Measurements from ENCODE around the gene TAF3.

The TAF3 gene

GRCh38 chr10:7928536-7928935 is 110.2 kb downstream of the TAF3 start:
- no peak for DNase-seq (ENCODE audit: low read depth, low spot score)

GRCh38 chr10:7932301-7933036 is 114.2 kb downstream of the TAF3 start:
- DNase-seq (ENCODE audit: low read depth, low spot score) = no peak
- no peak overlapping the region for H3K27ac ChIP-seq

More at GRCh38 chr10:7928536-7928935, 110.2 kb downstream of the TAF3 start:
- no peak overlapping the region for H3K27ac ChIP-seq

GRCh38 chr10:7933262-7933661 is 115.0 kb downstream of the TAF3 start:
- no peak overlapping the region for H3K27ac ChIP-seq
- DNase-seq (ENCODE audit: low read depth, low spot score) = no peak

GRCh38 chr10:7933757-7934156 is 115.5 kb downstream of the TAF3 start:
- H3K27ac ChIP-seq = no peak overlapping the region
- DNase-seq (ENCODE audit: low read depth, low spot score) = no peak

GRCh38 chr10:7937315-7937945 is 119.1 kb downstream of the TAF3 start:
- peak overlapping the region; percentile 11 for H3K27ac ChIP-seq
- DNase-seq (ENCODE audit: low read depth, low spot score) = peak; percentile 88

- no peak overlapping the region for H3K27ac ChIP-seq
- DNase-seq (ENCODE audit: low read depth, low spot score) = no peak
These were observed 123.3 kb downstream of the TAF3 start for GRCh38 chr10:7941576-7941975.

- H3K27ac ChIP-seq = no peak overlapping the region
- DNase-seq (ENCODE audit: low read depth, low spot score) = no peak
These were observed 124.0 kb downstream of the TAF3 start for GRCh38 chr10:7942316-7942715.

- no peak for DNase-seq (ENCODE audit: low read depth, low spot score)
- no peak overlapping the region for H3K27ac ChIP-seq
These were observed 124.6 kb downstream of the TAF3 start for GRCh38 chr10:7942859-7943258.

GRCh38 chr10:7944215-7944480 is 125.8 kb downstream of the TAF3 start:
- no peak overlapping the region for H3K27ac ChIP-seq
- no peak for DNase-seq (ENCODE audit: low read depth, low spot score)

GRCh38 chr10:7944537-7944936 is 126.2 kb downstream of the TAF3 start:
- DNase-seq (ENCODE audit: low read depth, low spot score) = no peak
- H3K27ac ChIP-seq = no peak overlapping the region

GRCh38 chr10:7945034-7945433 is 126.7 kb downstream of the TAF3 start:
- DNase-seq (ENCODE audit: low read depth, low spot score) = no peak
- no peak overlapping the region for H3K27ac ChIP-seq

GRCh38 chr10:7945469-7946187 is 127.3 kb downstream of the TAF3 start:
- DNase-seq (ENCODE audit: low read depth, low spot score) = no peak
- no peak overlapping the region for H3K27ac ChIP-seq

GRCh38 chr10:7948371-7949000 is 130.2 kb downstream of the TAF3 start:
- no peak for DNase-seq (ENCODE audit: low read depth, low spot score)
- H3K27ac ChIP-seq = no peak overlapping the region

GRCh38 chr10:7950981-7951847 is 132.9 kb downstream of the TAF3 start:
- H3K27ac ChIP-seq = no peak overlapping the region
- DNase-seq (ENCODE audit: low read depth, low spot score) = no peak

- no peak for DNase-seq (ENCODE audit: low read depth, low spot score)
These were observed 134.0 kb downstream of the TAF3 start for GRCh38 chr10:7952266-7952665.

GRCh38 chr10:7953447-7953846 is 135.1 kb downstream of the TAF3 start:
- H3K27ac ChIP-seq = no peak overlapping the region
- no peak for DNase-seq (ENCODE audit: low read depth, low spot score)

More at GRCh38 chr10:7952266-7952665, 134.0 kb downstream of the TAF3 start:
- no peak overlapping the region for H3K27ac ChIP-seq

- no peak for DNase-seq (ENCODE audit: low read depth, low spot score)
- H3K27ac ChIP-seq = no peak overlapping the region
These were observed 137.1 kb downstream of the TAF3 start for GRCh38 chr10:7955446-7955845.

- no peak overlapping the region for H3K27ac ChIP-seq
- DNase-seq (ENCODE audit: low read depth, low spot score) = no peak
These were observed 138.2 kb downstream of the TAF3 start for GRCh38 chr10:7956508-7956907.

GRCh38 chr10:7957591-7957990 is 139.3 kb downstream of the TAF3 start:
- H3K27ac ChIP-seq = no peak overlapping the region
- no peak for DNase-seq (ENCODE audit: low read depth, low spot score)

GRCh38 chr10:7958442-7958841 is 140.1 kb downstream of the TAF3 start:
- H3K27ac ChIP-seq = no peak overlapping the region
- no peak for DNase-seq (ENCODE audit: low read depth, low spot score)
